ENCODE measurements around the gene BOC. TPM values are rescaled to one million over a fixed set of nuclear protein-coding genes. Genes with fewer than 3 reads are reported as not detected.

Gene BOC
- total and polyA plus RNA-seq, 2 of the 4 experiments (the other 2 are of a cell fraction), result 6.8 to 15.2 TPM

DNA sequence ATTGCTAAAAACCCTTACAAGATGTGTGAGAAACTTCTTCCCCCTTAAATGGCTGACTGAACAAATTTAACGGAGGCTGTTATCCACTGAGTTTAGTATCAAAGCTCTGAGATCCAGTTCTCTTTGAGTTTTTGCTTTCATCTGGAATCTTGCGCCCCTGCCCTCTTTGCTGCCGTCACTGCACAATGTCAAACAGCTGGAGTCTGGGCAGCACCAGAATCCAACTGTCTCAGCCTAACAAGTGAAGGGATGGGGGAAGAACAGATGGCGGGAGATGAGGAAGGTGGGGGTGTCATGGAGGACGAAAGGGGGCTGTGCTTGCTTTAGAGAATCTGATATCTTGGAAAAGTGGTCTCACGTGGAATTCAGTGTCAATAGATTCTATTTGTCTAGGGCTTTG lies 7.0 kb upstream of the BOC start:
- DNase-seq, result no peak
- Histone ChIP-seq H3K79me1 (ENCODE audit: low read depth in 1 of 2, low read length in 2 of 2) (no peaks in the 10 kb centered on the region), H3K4me3 (ENCODE audit: insufficient read depth, low read depth, low read length) (no peak overlapping the region), H2AK5ac (ENCODE audit: low read depth, low read length) (no peak overlapping the region), H3K27ac (ENCODE audit: insufficient read depth, low read length) (no peak overlapping the region), H2AFZ (replicated peaks; ENCODE audit: low read length, poor library complexity) (no peak overlapping the region), H3K36me3 (ENCODE audit: control insufficient read depth, insufficient read depth, low read length) (no peaks in the 10 kb centered on the region), H3K23ac (ENCODE audit: low read depth, low read length) (no peak overlapping the region), H4K8ac (ENCODE audit: low read depth in 2 of 2, low read length in 2 of 2) (no peak overlapping the region), H3K27me3 (ENCODE audit: control insufficient read depth, insufficient read depth, low read length) (peaks cover 17% of the 10 kb centered on the region), H3K14ac (replicated peaks; ENCODE audit: low read depth, low read length) (no peak overlapping the region), H3K4me1 (ENCODE audit: control insufficient read depth, insufficient read depth, low read length) (no peaks in the 10 kb centered on the region), H3K56ac (ENCODE audit: extremely low read depth, insufficient read depth, low read length) (no peak overlapping the region; the same call in 1 of the 2 replicates), H2BK5ac (ENCODE audit: low read depth, low read length, poor library complexity, severe bottlenecking) (no peak overlapping the region), H3K4me2 (ENCODE audit: low read depth, low read length) (no peak overlapping the region), H3K9me3 (ENCODE audit: control insufficient read depth, insufficient read depth, low read length) (no peaks in the 10 kb centered on the region), H2BK20ac (ENCODE audit: low read depth, low read length) (no peak overlapping the region), H3K18ac (ENCODE audit: low read depth, low read length) (no peak overlapping the region), H4K91ac (ENCODE audit: insufficient read depth, low read depth, low read length) (no peak overlapping the region), H2BK120ac (ENCODE audit: low read depth, low read length) (no peak overlapping the region), H4K20me1 (ENCODE audit: insufficient read depth, low read length) (no peaks in the 10 kb centered on the region), H4K5ac (ENCODE audit: low read depth, low read length) (no peak overlapping the region), H3K4ac (ENCODE audit: low read depth, low read length) (no peak overlapping the region), H3K9ac (ENCODE audit: low read depth, low read length) (no peak overlapping the region), H2AK9ac (replicated peaks; ENCODE audit: low read depth, low read length, poor library complexity) (no peak overlapping the region), H2BK15ac (ENCODE audit: low read depth, low read length) (no peak overlapping the region), H3K9me1 (ENCODE audit: insufficient read depth, low read length) (no peaks in the 10 kb centered on the region)
- dilution Hi-C loops (cut with HindIII; ENCODE audit: low sequenced_read_pairs, unreplicated experiment) (no loop called here), intact Hi-C loops (cut with micrococcal nuclease) (no loop called here), in situ Hi-C loops (cut with MboI; ENCODE audit: low sequenced_read_pairs) (no loop called here)
- ATAC-seq (ENCODE audit: low read depth), result no peak
- CTCF ChIA-PET, result interaction anchor here (0.6 kb wide), 1 partner anchor 16 kb away, joined by 3 read pairs; no protein-coding TSS in a partner anchor
- POLR2A ChIA-PET (ENCODE audit: unreplicated experiment), result no interaction called here
- TF ChIP-seq, protein P1, sequence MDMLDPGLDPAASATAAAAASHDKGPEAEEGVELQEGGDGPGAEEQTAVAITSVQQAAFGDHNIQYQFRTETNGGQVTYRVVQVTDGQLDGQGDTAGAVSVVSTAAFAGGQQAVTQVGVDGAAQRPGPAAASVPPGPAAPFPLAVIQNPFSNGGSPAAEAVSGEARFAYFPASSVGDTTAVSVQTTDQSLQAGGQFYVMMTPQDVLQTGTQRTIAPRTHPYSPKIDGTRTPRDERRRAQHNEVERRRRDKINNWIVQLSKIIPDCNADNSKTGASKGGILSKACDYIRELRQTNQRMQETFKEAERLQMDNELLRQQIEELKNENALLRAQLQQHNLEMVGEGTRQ (IDR thresholded peaks at IDR 0.05; ENCODE audit: low read depth, low read length), result no peak
- TF ChIP-seq RAD21 (IDR thresholded peaks at IDR 0.05; ENCODE audit: low read length), result no peak
- TF ChIP-seq MAFK (IDR thresholded peaks at IDR 0.05; ENCODE audit: low read depth, low read length), result no peak
- no peak for TF ChIP-seq RFX5 (IDR thresholded peaks at IDR 0.05; ENCODE audit: low read depth, low read length)
- TF ChIP-seq, protein P2, sequence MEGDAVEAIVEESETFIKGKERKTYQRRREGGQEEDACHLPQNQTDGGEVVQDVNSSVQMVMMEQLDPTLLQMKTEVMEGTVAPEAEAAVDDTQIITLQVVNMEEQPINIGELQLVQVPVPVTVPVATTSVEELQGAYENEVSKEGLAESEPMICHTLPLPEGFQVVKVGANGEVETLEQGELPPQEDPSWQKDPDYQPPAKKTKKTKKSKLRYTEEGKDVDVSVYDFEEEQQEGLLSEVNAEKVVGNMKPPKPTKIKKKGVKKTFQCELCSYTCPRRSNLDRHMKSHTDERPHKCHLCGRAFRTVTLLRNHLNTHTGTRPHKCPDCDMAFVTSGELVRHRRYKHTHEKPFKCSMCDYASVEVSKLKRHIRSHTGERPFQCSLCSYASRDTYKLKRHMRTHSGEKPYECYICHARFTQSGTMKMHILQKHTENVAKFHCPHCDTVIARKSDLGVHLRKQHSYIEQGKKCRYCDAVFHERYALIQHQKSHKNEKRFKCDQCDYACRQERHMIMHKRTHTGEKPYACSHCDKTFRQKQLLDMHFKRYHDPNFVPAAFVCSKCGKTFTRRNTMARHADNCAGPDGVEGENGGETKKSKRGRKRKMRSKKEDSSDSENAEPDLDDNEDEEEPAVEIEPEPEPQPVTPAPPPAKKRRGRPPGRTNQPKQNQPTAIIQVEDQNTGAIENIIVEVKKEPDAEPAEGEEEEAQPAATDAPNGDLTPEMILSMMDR (conservative IDR thresholded peaks at IDR 0.05; ENCODE audit: low read depth, low read length), result no peak
- no peak for TF ChIP-seq CEBPB (IDR thresholded peaks at IDR 0.05; ENCODE audit: low read depth, low read length)
- BruUV-seq (replicated peaks), result no TSS peak
- whole genome bisulfite sequencing, 2 experiments (ENCODE audit: extremely low coverage in 2 of 2, insufficient read length in 1 of 2), result 80% methylated on average over 1 of the region's 6 CpGs; no CpG with 5 or more reads in 1 of the 2 experiments
